Stimulated activated CD8-positive, alpha-beta memory T cell treated with anti-CD3 and anti-CD28 coated beads, Interleukin-15, amount 100 ng/mL, for 4 hours (primary cell): Measurements from ENCODE around the gene CDH8.

Experiments
- DNase-seq, 2 donors: peaks; one replicate each; pipeline ENCODE4 v3.0.0-alpha.2; 2020; ENCODE audit warnings: low read depth in 2 of 2

The CDH8 gene

GRCh38 chr16:61644736-61645135 is 391.5 kb downstream of the CDH8 start:
- DNase-seq, result no peak

GRCh38 chr16:61617219-61617783 is 418.9 kb downstream of the CDH8 start:
- DNase-seq, result no peak

GRCh38 chr16:61616088-61616487 is 420.1 kb downstream of the CDH8 start:
- no peak for DNase-seq

DNA sequence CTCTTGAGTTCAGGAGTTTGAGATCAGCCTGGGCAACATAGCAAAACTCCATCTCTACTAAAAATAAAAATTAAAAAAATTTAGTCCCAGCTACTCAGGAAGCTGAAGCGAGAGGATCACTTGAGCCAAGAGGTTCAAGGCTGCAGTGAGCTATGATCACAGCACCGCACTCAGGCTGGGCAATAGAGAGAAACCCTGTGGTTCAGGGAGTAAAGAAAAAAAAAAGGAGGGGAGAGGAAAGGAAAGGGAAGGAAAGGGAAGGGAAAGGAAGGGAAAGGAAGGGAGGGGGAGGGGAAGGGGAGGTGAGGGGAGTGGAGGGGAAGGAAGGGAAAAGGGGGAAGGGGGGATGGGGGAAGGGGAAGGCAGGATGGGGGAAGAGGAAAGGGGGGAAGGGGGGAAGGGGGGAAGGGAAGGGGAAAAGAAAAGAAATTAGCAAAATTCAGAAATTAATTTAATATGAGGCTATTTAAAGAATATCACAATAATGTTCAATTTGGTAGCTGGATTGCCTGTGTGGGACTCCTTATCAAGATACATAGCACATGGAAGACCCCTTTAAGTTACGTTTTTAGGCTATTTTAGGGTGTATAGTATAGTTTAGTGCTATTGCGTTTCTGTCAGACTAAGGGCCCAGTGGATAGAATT is 424.3 kb downstream of the CDH8 start:
- DNase-seq, result no peak

- DNase-seq, result no peak
These were observed 429.7 kb downstream of the CDH8 start for GRCh38 chr16:61606581-61606980.
